MCF 10A (cell line): Measurements from ENCODE around the gene CFHR1. TPM values are rescaled to one million over a fixed set of nuclear protein-coding genes. Genes with fewer than 3 reads are reported as not detected.
"Not testable (repeated sequence)": the region's sequence is repeated elsewhere in the genome, so short reads cannot be mapped to it uniquely, and the experiment has no call there.

ENCODE experiments used
- BruUV-seq: library from RNA; stranded (reverse); fragments of 400-500 nt; replicated peaks from 2 replicates; lab custom pipeline; 2021; lab: Mats Ljungman, UMichigan
- CTCF ChIA-PET: fragments of 300-600 bp; sonication (Branson Sonifier 250); formaldehyde crosslinking; extraction: SDS; loops from one replicate; lab custom pipeline; 2021; ENCODE audit warnings: antibody characterized with exemption, inconsistent platforms; lab: Yijun Ruan, JAX
- POLR2A ChIA-PET: fragments of 300-600, 350-650 bp; sonication (Branson Sonifier 250); formaldehyde crosslinking; extraction: SDS; loops from one replicate; lab custom pipeline; 2020; ENCODE audit warnings: antibody characterized with exemption, inconsistent platforms; lab: Yijun Ruan, JAX
- DNase-seq: peaks from one replicate; pipeline ENCODE4 v3.0.0-alpha.2; 2018; ENCODE audit not compliant: unreplicated experiment
- H3K27ac Mint-ChIP-seq: one replicate; pipeline ENCODE4 v1.8.0; 2022; ENCODE audit warnings: mild to moderate bottlenecking, low read depth, mixed read lengths; ENCODE audit not compliant: unreplicated experiment
- H3K27me3 Mint-ChIP-seq: one replicate; pipeline ENCODE4 v1.8.0; 2022; ENCODE audit warnings: mixed read lengths; ENCODE audit not compliant: insufficient read depth, unreplicated experiment
- H3K36me3 Mint-ChIP-seq: one replicate; pipeline ENCODE4 v1.8.0; 2022; ENCODE audit warnings: mild to moderate bottlenecking, moderate library complexity, mixed read lengths; ENCODE audit not compliant: insufficient read depth, unreplicated experiment
- H3K4me1 Mint-ChIP-seq: one replicate; pipeline ENCODE4 v1.8.0; 2022; ENCODE audit warnings: mixed read lengths; ENCODE audit not compliant: insufficient read depth, unreplicated experiment
- H3K4me3 Mint-ChIP-seq: one replicate; pipeline ENCODE4 v1.8.0; 2022; ENCODE audit warnings: mild to moderate bottlenecking, moderate library complexity, mixed read lengths; ENCODE audit not compliant: unreplicated experiment
- H3K9me3 Mint-ChIP-seq: one replicate; pipeline ENCODE4 v1.8.0; 2022; ENCODE audit warnings: mixed read lengths; ENCODE audit not compliant: unreplicated experiment
- intact Hi-C: fragments of 100-400 bp; cut with micrococcal nuclease; formaldehyde crosslinking; loops from 2 replicates; pipeline ENCODE4 v1.14.1; 2022
- total RNA-seq: library from RNA; stranded (reverse); gene quantifications from 2 replicates; pipeline ENCODE4 v1.2.3, GENCODE V29; 2022
- TF ChIP-seq, protein P1 (sequence below): fragments of 200-600 bp; IDR thresholded peaks from one replicate; pipeline ENCODE4 v1.8.0; 2022; ENCODE audit warnings: antibody characterized with exemption, mild to moderate bottlenecking; ENCODE audit not compliant: unreplicated experiment

The CFHR1 gene
- total RNA-seq, 1 experiment from 2014 or later = not detected

DNA sequence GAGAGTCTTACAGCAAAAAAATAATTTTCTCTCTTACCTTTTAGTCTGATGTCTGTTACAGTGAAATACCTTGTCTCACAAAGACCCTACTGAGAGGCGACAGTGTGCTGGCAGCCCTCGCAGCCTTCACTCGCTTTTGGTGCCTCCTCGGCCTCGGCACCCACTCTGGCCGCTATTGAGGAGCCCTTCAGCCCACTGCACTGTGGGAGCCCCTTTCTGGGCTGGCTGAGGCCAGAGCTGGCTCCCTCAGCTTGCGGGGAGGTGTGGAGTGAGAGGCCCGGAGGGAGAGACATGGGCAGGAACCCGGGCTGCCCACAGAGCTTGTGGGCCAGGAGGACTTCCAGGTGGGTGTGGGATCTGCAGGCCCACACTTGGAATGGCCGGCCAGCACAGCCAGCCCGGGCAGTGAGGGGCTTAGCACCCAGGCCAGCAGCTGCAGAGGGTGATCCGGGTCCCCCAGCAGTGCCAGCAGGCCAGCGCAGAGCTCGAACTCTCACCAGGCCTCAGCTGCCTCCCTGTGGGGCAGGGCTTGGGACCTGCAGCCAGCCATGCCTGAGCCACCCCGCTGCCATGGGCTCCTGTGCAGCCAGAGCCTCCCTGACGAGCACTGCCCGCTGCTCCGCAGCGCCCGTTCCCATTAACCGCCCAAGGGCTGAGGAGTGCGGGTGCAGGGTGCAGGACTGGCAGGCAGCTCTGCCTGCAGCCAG lies 10.8 kb upstream of the CFHR1 start:
- ChIA-PET POLR2A (no interaction called here), CTCF (interaction anchor here (0.6 to 1.1 kb wide), 2 partner anchors 18 to 360 kb away, joined by 3 read pairs; no protein-coding TSS in a partner anchor)
- no peak overlapping the region for H3K4me3 Mint-ChIP-seq
- no TSS peak for BruUV-seq
- no peak for DNase-seq
- no peaks in the 10 kb centered on the region for H3K4me1 Mint-ChIP-seq
- intact Hi-C loops = no loop called here
- TF ChIP-seq, protein P1, sequence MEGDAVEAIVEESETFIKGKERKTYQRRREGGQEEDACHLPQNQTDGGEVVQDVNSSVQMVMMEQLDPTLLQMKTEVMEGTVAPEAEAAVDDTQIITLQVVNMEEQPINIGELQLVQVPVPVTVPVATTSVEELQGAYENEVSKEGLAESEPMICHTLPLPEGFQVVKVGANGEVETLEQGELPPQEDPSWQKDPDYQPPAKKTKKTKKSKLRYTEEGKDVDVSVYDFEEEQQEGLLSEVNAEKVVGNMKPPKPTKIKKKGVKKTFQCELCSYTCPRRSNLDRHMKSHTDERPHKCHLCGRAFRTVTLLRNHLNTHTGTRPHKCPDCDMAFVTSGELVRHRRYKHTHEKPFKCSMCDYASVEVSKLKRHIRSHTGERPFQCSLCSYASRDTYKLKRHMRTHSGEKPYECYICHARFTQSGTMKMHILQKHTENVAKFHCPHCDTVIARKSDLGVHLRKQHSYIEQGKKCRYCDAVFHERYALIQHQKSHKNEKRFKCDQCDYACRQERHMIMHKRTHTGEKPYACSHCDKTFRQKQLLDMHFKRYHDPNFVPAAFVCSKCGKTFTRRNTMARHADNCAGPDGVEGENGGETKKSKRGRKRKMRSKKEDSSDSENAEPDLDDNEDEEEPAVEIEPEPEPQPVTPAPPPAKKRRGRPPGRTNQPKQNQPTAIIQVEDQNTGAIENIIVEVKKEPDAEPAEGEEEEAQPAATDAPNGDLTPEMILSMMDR = no peak
- H3K36me3 Mint-ChIP-seq = no peaks in the 10 kb centered on the region
- no peak overlapping the region for H3K27ac Mint-ChIP-seq
- no peaks in the 10 kb centered on the region for H3K27me3 Mint-ChIP-seq
- H3K9me3 Mint-ChIP-seq = no peaks in the 10 kb centered on the region

DNA sequence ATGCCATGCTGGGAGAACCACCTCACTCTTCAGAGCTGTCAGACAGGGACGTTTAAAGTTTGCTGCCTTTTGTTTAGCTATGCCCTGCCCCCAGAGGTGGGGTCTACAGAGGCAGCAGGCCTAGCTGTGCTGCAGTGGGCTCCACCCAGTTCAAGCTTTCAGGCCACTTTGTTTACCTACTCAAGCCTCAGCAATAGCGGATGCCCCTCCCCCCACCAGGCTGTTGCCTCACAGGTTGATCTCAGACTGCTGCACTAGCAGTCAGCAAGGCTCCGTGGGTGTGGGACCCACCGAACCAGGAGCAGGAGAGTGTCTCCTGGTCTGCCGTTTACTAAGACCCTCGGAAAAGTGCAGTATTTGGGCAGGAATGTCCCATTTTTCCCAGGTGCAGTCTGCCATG lies 2.1 kb upstream of the CFHR1 start:
- POLR2A ChIA-PET, H3K27ac Mint-ChIP-seq, H3K9me3 Mint-ChIP-seq, H3K4me3 Mint-ChIP-seq, intact Hi-C loops, DNase-seq, H3K4me1 Mint-ChIP-seq, CTCF ChIA-PET, BruUV-seq, H3K36me3 Mint-ChIP-seq, H3K27me3 Mint-ChIP-seq: not testable (repeated sequence)

DNA sequence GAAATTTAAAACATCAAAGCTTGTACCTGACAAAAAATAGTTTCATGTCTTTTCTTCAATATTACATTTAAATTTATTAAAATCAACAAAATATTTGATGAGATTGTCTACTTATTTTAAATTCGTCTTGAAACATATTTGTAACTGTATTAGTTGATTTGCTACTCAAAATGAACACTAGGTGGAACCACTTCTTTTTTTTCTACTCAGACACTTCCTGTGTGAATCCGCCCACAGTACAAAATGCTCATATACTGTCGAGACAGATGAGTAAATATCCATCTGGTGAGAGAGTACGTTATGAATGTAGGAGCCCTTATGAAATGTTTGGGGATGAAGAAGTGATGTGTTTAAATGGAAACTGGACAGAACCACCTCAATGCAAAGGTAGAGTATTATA lies 8.3 kb downstream of the CFHR1 start:
- BruUV-seq, H3K27ac Mint-ChIP-seq, H3K4me3 Mint-ChIP-seq, H3K9me3 Mint-ChIP-seq, H3K27me3 Mint-ChIP-seq, POLR2A ChIA-PET, H3K36me3 Mint-ChIP-seq, H3K4me1 Mint-ChIP-seq: not testable (repeated sequence)
- intact Hi-C loops = loop anchor here (1.0 to 10.0 kb wide), 2 partner anchors 237 to 529 kb away; partner anchors contain the start of gene F13B
- TF ChIP-seq, protein P1 = peak; percentile 27
- peak; percentile 70 for DNase-seq
- CTCF ChIA-PET = interaction anchor here (0.9 to 2.1 kb wide), 2 partner anchors 326 to 529 kb away, joined by 3 to 12 read pairs; no protein-coding TSS in a partner anchor

DNA sequence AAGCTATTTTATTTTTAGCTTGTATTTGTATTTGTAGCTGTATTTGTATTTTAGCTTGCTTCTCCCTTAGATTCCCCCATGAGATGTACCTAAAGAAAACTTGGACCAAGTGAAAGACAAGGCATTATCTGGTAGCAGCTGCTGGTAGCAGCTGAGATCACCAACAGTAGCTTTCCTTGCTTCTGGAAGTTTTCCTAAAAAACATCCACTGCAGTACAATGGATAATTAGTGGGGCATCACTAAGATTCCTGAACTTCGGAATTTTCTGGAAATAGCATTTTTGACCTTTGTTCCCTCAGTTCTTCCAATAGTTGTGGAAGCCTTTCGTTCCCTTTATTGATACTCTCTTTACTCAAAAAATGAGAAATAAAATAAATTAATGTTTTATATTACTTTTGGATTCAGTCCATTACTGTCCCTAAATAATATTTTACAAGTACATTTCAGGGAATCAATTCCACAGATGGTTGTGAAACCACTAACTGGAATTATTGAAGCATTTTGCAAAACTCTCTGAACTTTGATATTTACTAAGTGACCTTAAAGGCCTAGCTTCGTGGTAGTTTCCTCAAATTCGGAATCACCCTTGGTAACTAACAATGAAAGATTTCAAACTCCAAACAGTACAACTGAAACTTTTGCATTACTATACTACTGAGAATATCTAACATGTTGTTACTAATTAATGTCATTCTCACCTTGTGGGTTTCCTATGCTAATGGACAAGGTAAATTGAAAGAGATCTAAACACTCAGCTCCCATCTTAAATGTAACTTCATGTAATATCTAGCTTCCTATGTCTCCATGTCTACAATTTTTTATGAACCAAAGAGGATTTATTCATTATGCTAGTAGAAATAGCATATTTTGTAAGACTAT lies 30.3 kb downstream of the CFHR1 start:
- intact Hi-C loops, H3K9me3 Mint-ChIP-seq, BruUV-seq, DNase-seq, CTCF ChIA-PET, H3K4me1 Mint-ChIP-seq, H3K4me3 Mint-ChIP-seq, H3K27me3 Mint-ChIP-seq, H3K36me3 Mint-ChIP-seq, H3K27ac Mint-ChIP-seq, POLR2A ChIA-PET: not testable (repeated sequence)

DNA sequence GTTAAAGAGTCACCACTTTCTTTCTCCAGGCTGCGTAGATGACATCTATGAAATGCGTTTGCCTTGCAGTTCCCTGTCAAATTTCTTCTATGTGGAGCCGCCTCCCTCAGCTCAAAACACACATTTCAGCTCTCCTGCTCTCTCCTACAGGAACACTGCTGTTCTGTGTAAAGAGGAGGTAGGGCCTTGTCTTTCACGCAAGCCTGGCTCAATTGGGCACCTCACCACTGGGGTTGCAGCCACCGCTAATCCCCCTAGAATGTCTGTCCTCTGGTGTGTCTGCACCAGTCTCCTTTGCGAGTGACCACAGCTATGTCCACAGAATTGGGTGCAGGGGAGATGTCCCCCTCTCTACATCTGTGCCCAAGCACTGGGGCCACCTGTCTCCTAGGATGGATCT lies 36.5 kb downstream of the CFHR1 start:
- Mint-ChIP-seq H3K9me3 (peaks cover 9% of the 10 kb centered on the region), H3K4me1 (no peaks in the 10 kb centered on the region), H3K27ac (no peak overlapping the region), H3K4me3 (no peak overlapping the region), H3K36me3 (no peaks in the 10 kb centered on the region), H3K27me3 (no peaks in the 10 kb centered on the region)
- no peak for DNase-seq
- BruUV-seq = no TSS peak
- TF ChIP-seq, protein P1 = no peak
- CTCF ChIA-PET = interaction anchor here (1.5 kb wide), 1 partner anchor 20 kb away, joined by 4 read pairs; no protein-coding TSS in a partner anchor
- intact Hi-C loops = no loop called here
- POLR2A ChIA-PET = no interaction called here
